Endodermal cell (in vitro differentiated cells): Measurements from ENCODE around the gene CCDC92. TPM values are rescaled to one million over a fixed set of nuclear protein-coding genes. Genes with fewer than 3 reads are reported as not detected.

ENCODE experiments used
- DNase-seq: peaks from one replicate; pipeline ENCODE4 v3.0.0-alpha.2; 2017
- H3K27ac ChIP-seq: 2 replicates; pipeline ENCODE4 v1.5.1; 2013; ENCODE audit warnings: mild to moderate bottlenecking, low read depth, low read length, moderate library complexity
- H3K27me3 ChIP-seq: 2 replicates; pipeline ENCODE4 v1.6.1; 2013; ENCODE audit warnings: mild to moderate bottlenecking, low read length, moderate library complexity; ENCODE audit not compliant: insufficient read depth, control insufficient read depth, poor library complexity, severe bottlenecking
- H3K36me3 ChIP-seq: 2 replicates; pipeline ENCODE4 v1.7.0; 2013; ENCODE audit warnings: mild to moderate bottlenecking, low read length, moderate library complexity; ENCODE audit not compliant: control insufficient read depth, insufficient read depth
- H3K4me1 ChIP-seq: one replicate; pipeline ENCODE4 v1.7.0; 2013; ENCODE audit warnings: low read length; ENCODE audit not compliant: control insufficient read depth, insufficient read depth
- H3K4me3 ChIP-seq: 2 replicates; pipeline ENCODE4 v1.5.1; 2013; ENCODE audit warnings: mild to moderate bottlenecking, low read length, moderate library complexity
- H3K9ac ChIP-seq: 2 replicates; pipeline ENCODE4 v1.6.1; 2013; ENCODE audit warnings: mild to moderate bottlenecking, low read length, moderate library complexity; ENCODE audit not compliant: poor library complexity, severe bottlenecking; ENCODE audit errors: extremely low read depth
- H3K9me3 ChIP-seq: 2 replicates; pipeline ENCODE4 v1.6.1; 2013; ENCODE audit warnings: mild to moderate bottlenecking, low read length, moderate library complexity; ENCODE audit not compliant: control insufficient read depth
- H3K27ac Mint-ChIP-seq: 2 replicates; pipeline ENCODE4 v1.8.0; 2020; ENCODE audit warnings: mixed read lengths
- H3K27me3 Mint-ChIP-seq: 2 replicates; pipeline ENCODE4 v1.8.0; 2021; ENCODE audit warnings: mild to moderate bottlenecking, mixed read lengths; ENCODE audit not compliant: insufficient read depth
- H3K36me3 Mint-ChIP-seq: 2 replicates; pipeline ENCODE4 v1.8.0; 2020; ENCODE audit warnings: low read depth, mixed read lengths
- H3K4me1 Mint-ChIP-seq: 2 replicates; pipeline ENCODE4 v1.8.0; 2020; ENCODE audit warnings: mixed read lengths
- H3K4me3 Mint-ChIP-seq: 2 replicates; pipeline ENCODE4 v1.8.0; 2020; ENCODE audit warnings: mild to moderate bottlenecking, moderate library complexity, mixed read lengths
- H3K9me3 Mint-ChIP-seq: 2 replicates; pipeline ENCODE4 v1.8.0; 2020; ENCODE audit warnings: mild to moderate bottlenecking, mixed read lengths
- WGBS, 2 experiments: methylation state at CpG; one replicate each; pipeline versions ENCODE4 v1.1.5 to v1.1.7; 2013; ENCODE audit warnings: missing lambda C conversion rate in 2 of 2, mixed read lengths in 1 of 2; ENCODE audit not compliant: insufficient coverage in 1 of 2, insufficient read length in 1 of 2; 5-methylcytosine and 5-hydroxymethylcytosine counted together
- total RNA-seq, 2 donors: library from RNA; stranded (reverse); fragmentation: NEBNext Ultra II Directional in 1 of 2; extraction: Animal tissue kit (Norgen Biotek cat#: 25700) in 1 of 2; gene quantifications; 2 replicates in 1 of 2; 3 replicates in 1 of 2; pipeline ENCODE4 v1.2.1, GENCODE V29; 2021
- TF ChIP-seq, protein P1 (sequence below): fragments of 200-600 bp; sonication (generic); conservative IDR thresholded peaks from 2 replicates; pipeline ENCODE4 v1.5.0; 2021; ENCODE audit warnings: antibody characterized with exemption, mild to moderate bottlenecking

Gene CCDC92
- total RNA-seq, 2 donors from 2014 or later, result 37.9 to 45.1 TPM

GRCh38 chr12:123986374-123986965, 13.8 kb upstream of the CCDC92 start:
- no peaks in the 10 kb centered on the region for H3K9me3 Mint-ChIP-seq
- Histone ChIP-seq H3K4me1 (peaks cover 16% of the 10 kb centered on the region), H3K4me3 (no peak overlapping the region), H3K9me3 (no peaks in the 10 kb centered on the region), H3K27me3 (no peaks in the 10 kb centered on the region), H3K36me3 (peaks cover 65% of the 10 kb centered on the region), H3K9ac (no peak overlapping the region), H3K27ac (no peak overlapping the region)
- WGBS, 2 experiments, result 90 to 93% methylated on average over 3 of the region's 3 CpGs
- no peak for DNase-seq
- H3K4me1 Mint-ChIP-seq, result peaks cover 45% of the 10 kb centered on the region
- H3K36me3 Mint-ChIP-seq, result peaks cover 49% of the 10 kb centered on the region
- TF ChIP-seq, protein P1, sequence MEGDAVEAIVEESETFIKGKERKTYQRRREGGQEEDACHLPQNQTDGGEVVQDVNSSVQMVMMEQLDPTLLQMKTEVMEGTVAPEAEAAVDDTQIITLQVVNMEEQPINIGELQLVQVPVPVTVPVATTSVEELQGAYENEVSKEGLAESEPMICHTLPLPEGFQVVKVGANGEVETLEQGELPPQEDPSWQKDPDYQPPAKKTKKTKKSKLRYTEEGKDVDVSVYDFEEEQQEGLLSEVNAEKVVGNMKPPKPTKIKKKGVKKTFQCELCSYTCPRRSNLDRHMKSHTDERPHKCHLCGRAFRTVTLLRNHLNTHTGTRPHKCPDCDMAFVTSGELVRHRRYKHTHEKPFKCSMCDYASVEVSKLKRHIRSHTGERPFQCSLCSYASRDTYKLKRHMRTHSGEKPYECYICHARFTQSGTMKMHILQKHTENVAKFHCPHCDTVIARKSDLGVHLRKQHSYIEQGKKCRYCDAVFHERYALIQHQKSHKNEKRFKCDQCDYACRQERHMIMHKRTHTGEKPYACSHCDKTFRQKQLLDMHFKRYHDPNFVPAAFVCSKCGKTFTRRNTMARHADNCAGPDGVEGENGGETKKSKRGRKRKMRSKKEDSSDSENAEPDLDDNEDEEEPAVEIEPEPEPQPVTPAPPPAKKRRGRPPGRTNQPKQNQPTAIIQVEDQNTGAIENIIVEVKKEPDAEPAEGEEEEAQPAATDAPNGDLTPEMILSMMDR, result no peak
- H3K27ac Mint-ChIP-seq, result no peak overlapping the region
- no peak overlapping the region for H3K4me3 Mint-ChIP-seq
- H3K27me3 Mint-ChIP-seq, result no peaks in the 10 kb centered on the region

GRCh38 chr12:123984903-123985302, 12.3 kb upstream of the CCDC92 start:
- Mint-ChIP-seq H3K4me1 (peaks cover 42% of the 10 kb centered on the region), H3K36me3 (peaks cover 43% of the 10 kb centered on the region), H3K9me3 (no peaks in the 10 kb centered on the region), H3K27ac (no peak overlapping the region), H3K27me3 (no peaks in the 10 kb centered on the region), H3K4me3 (no peak overlapping the region)
- TF ChIP-seq, protein P1, result no peak
- 83 to 94% methylated on average over 4 of the region's 4 CpGs for WGBS, 2 experiments
- Histone ChIP-seq H3K27me3 (no peaks in the 10 kb centered on the region), H3K9ac (no peak overlapping the region), H3K27ac (no peak overlapping the region), H3K4me3 (no peak overlapping the region), H3K9me3 (no peaks in the 10 kb centered on the region), H3K4me1 (peaks cover 12% of the 10 kb centered on the region), H3K36me3 (peaks cover 61% of the 10 kb centered on the region)
- no peak for DNase-seq

GRCh38 chr12:123983822-123984485, 11.3 kb upstream of the CCDC92 start:
- peaks cover 40% of the 10 kb centered on the region for H3K4me1 Mint-ChIP-seq
- Histone ChIP-seq H3K9me3 (no peaks in the 10 kb centered on the region), H3K27me3 (no peaks in the 10 kb centered on the region), H3K4me1 (peaks cover 12% of the 10 kb centered on the region), H3K36me3 (peaks cover 60% of the 10 kb centered on the region), H3K9ac (no peak overlapping the region), H3K27ac (no peak overlapping the region), H3K4me3 (no peak overlapping the region)
- DNase-seq, result peak; percentile 82
- H3K9me3 Mint-ChIP-seq, result no peaks in the 10 kb centered on the region
- H3K4me3 Mint-ChIP-seq, result no peak overlapping the region
- H3K36me3 Mint-ChIP-seq, result peaks cover 42% of the 10 kb centered on the region
- TF ChIP-seq, protein P1, result peak; percentile 79
- H3K27ac Mint-ChIP-seq, result no peak overlapping the region
- no peaks in the 10 kb centered on the region for H3K27me3 Mint-ChIP-seq
- 68 to 76% methylated on average over 6 to 7 of the region's 7 CpGs for WGBS, 2 experiments
